Endothelial cell of umbilical vein (primary cell): ENCODE measurements around the gene MAP4K3. TPM values are rescaled to one million over a fixed set of nuclear protein-coding genes. Genes with fewer than 3 reads are reported as not detected.

Experiments used
- BruUV-seq: library from RNA; stranded (reverse); fragments of 400-500 nt; replicated peaks from 2 replicates; lab custom pipeline; 2021; lab: Mats Ljungman, UMichigan
- CTCF ChIA-PET: fragments of 300-600, 350-600 bp; sonication (Branson Sonifier 250); formaldehyde crosslinking; loops from one replicate; lab custom pipeline; 2021; ENCODE audit warnings: antibody characterized with exemption, inconsistent platforms; lab: Charles Lee
- POLR2A ChIA-PET: fragments of 300-600, 350-600 bp; sonication (Branson Sonifier 250); formaldehyde crosslinking; loops from one replicate; lab custom pipeline; 2021; ENCODE audit warnings: antibody characterized with exemption, inconsistent platforms; lab: Charles Lee
- DNase-seq: peaks from one replicate; pipeline ENCODE4 v3.0.0-alpha.2; 2011; ENCODE audit warnings: low read depth, low spot score
- FAIRE-seq: peaks from 2 replicates; lab custom pipeline; 2011; peaks lifted over from hg19 to GRCh38; lab: Jason Lieb, UNC
- H2AFZ ChIP-seq: 2 replicates; pipeline ENCODE4 v1.6.0; 2012; ENCODE audit warnings: low read depth, low read length, control low read depth, inconsistent platforms
- H3K27ac ChIP-seq: 2 replicates; pipeline ENCODE4 v1.5.1; 2011; ENCODE audit warnings: low read depth, mild to moderate bottlenecking, control low read depth, low read length, moderate library complexity; ENCODE audit not compliant: insufficient read depth
- H3K27me3 ChIP-seq, 2 experiments: 2 replicates each; pipeline versions ENCODE4 v1.6.0 to v1.6.1; 2011; ENCODE audit warnings: low read length in 2 of 2, mixed read lengths in 1 of 2; ENCODE audit not compliant: control insufficient read depth in 2 of 2, insufficient read depth in 2 of 2
- H3K36me3 ChIP-seq, 2 experiments: 2 replicates in 1 of 2; 3 replicates in 1 of 2; pipeline ENCODE4 v1.5.1; 2011; ENCODE audit warnings: low read length in 2 of 2, mild to moderate bottlenecking in 1 of 2, moderate library complexity in 1 of 2; ENCODE audit not compliant: control insufficient read depth in 2 of 2, insufficient read depth in 2 of 2; ENCODE audit errors: extremely low read depth in 1 of 2
- H3K4me1 ChIP-seq: 3 replicates; pipeline ENCODE4 v1.5.1; 2011; ENCODE audit warnings: mild to moderate bottlenecking, low read length; ENCODE audit not compliant: control insufficient read depth, insufficient read depth; ENCODE audit errors: extremely low read depth
- H3K4me2 ChIP-seq: 2 replicates; pipeline ENCODE4 v1.6.1; 2011; ENCODE audit warnings: low read length, control low read depth, mixed read lengths; ENCODE audit not compliant: insufficient read depth
- H3K4me3 ChIP-seq, 3 experiments: fragments of 200-600 bp in 1 of 3; sonication (generic), shearing (Covaris generic) in 1 of 3; replicated peaks in 1 of 3; 2 replicates each; pipeline ENCODE4 v1.5.1; 2011 to 2016; ENCODE audit warnings: control low read depth in 3 of 3, low read length in 3 of 3, mild to moderate bottlenecking in 2 of 3, inconsistent platforms in 1 of 3, low read depth in 1 of 3, moderate library complexity in 1 of 3; ENCODE audit not compliant: insufficient read depth in 1 of 3
- H3K79me2 ChIP-seq: 2 replicates; pipeline ENCODE4 v1.6.0; 2012; ENCODE audit warnings: low read length, inconsistent platforms; ENCODE audit not compliant: control insufficient read depth, insufficient read depth
- H3K9ac ChIP-seq: replicated peaks from 2 replicates; pipeline ENCODE3; 2011; ENCODE audit warnings: low read length, control low read depth; ENCODE audit not compliant: insufficient read depth; ENCODE audit errors: extremely low read depth
- H3K9me1 ChIP-seq: replicated peaks from 3 replicates; pipeline ENCODE4 v1.6.0; 2011; ENCODE audit warnings: mild to moderate bottlenecking, low read length; ENCODE audit not compliant: control insufficient read depth, insufficient read depth; ENCODE audit errors: extremely low read depth
- H3K9me3 ChIP-seq: replicated peaks from 2 replicates; pipeline ENCODE4 v1.5.1; 2012; ENCODE audit warnings: low read length, inconsistent platforms; ENCODE audit not compliant: control insufficient read depth, insufficient read depth
- H4K20me1 ChIP-seq: replicated peaks from 2 replicates; pipeline ENCODE3; 2011; ENCODE audit warnings: mild to moderate bottlenecking, low read length; ENCODE audit not compliant: control insufficient read depth, insufficient read depth; ENCODE audit errors: extremely low read depth
- EZH2 ChIP-seq: IDR thresholded peaks from 2 replicates; pipeline ENCODE4 v1.6.1; 2012; ENCODE audit warnings: borderline replicate concordance, low read depth, mild to moderate bottlenecking, moderate library complexity, low read length, inconsistent platforms; ENCODE audit not compliant: severe bottlenecking
- FOS ChIP-seq: IDR thresholded peaks from 2 replicates; pipeline ENCODE4 v1.6.1; 2011; ENCODE audit warnings: mild to moderate bottlenecking, low read length, moderate library complexity, borderline replicate concordance; ENCODE audit not compliant: insufficient read depth
- GATA2 ChIP-seq: IDR thresholded peaks from 2 replicates; pipeline ENCODE4 v1.7.0; 2011; ENCODE audit warnings: low read depth, mild to moderate bottlenecking, moderate library complexity, mixed read lengths, low read length; ENCODE audit not compliant: insufficient read length, insufficient read depth
- JUN ChIP-seq: IDR thresholded peaks from 2 replicates; pipeline ENCODE4 v1.6.1; 2011; ENCODE audit warnings: borderline replicate concordance, low read depth; ENCODE audit not compliant: insufficient read length, insufficient read depth
- MAX ChIP-seq: IDR thresholded peaks from 2 replicates; pipeline ENCODE4 v1.6.1; 2011; ENCODE audit not compliant: insufficient read depth, insufficient read length
- MYC ChIP-seq: IDR thresholded peaks from one replicate; pipeline ENCODE4 v1.6.1; 2011; ENCODE audit warnings: mild to moderate bottlenecking, low read depth, low read length
- POLR2A ChIP-seq: IDR thresholded peaks from 2 replicates; pipeline ENCODE4 v1.6.1; 2012; ENCODE audit warnings: low read depth, mild to moderate bottlenecking, control low read depth, low read length
- POLR2AphosphoS5 ChIP-seq: IDR thresholded peaks from 2 replicates; pipeline ENCODE4 v1.6.1; 2012; ENCODE audit warnings: low read depth, mild to moderate bottlenecking, control low read depth, low read length, moderate library complexity; ENCODE audit not compliant: insufficient read depth
- dilution Hi-C: fragments of 300-500 bp; cut with MboI; formaldehyde crosslinking; loops from one replicate; pipeline ENCODE4 v1.15.0; 2019; ENCODE audit warnings: low sequenced_read_pairs; ENCODE audit not compliant: extremely low pct_ligation_motif_present
- intact Hi-C: fragments of 100-400 bp; cut with micrococcal nuclease; formaldehyde crosslinking; loops from one replicate; pipeline ENCODE4 v1.10.0; 2022
- polyA plus RNA-seq, 4 experiments: library from polyadenylated mRNA; depleted of rRNA in 3 of 4; stranded (reverse) in 3 of 4; unstranded in 1 of 4; fragments of >200 nt; gene quantifications; 2 replicates each; pipeline versions ENCODE4 v1.2.1 to v1.2.3, GENCODE V29; 2011 to 2012; ENCODE audit warnings: missing spikeins in 1 of 4
- total RNA-seq: library from RNA; stranded (reverse); gene quantifications from 2 replicates; pipeline ENCODE4 v1.2.3, GENCODE V29; 2021
- TF ChIP-seq, protein P1 (sequence below), 2 donors: IDR thresholded peaks; 1 replicate in 1 of 2; 2 replicates in 1 of 2; pipeline ENCODE4 v1.5.1; 2011; ENCODE audit warnings: low read length in 2 of 2, mild to moderate bottlenecking in 2 of 2, moderate library complexity in 2 of 2, control low read depth in 1 of 2, inconsistent platforms in 1 of 2, low read depth in 1 of 2; ENCODE audit not compliant: insufficient read depth in 1 of 2; ENCODE audit errors: extremely low read depth in 1 of 2

The MAP4K3 gene
- total and polyA plus RNA-seq, 2 donors (not counting 3 experiments of a cell fraction or from before 2014, with no cell fraction given) = 8.0 to 45.9 TPM

DNA sequence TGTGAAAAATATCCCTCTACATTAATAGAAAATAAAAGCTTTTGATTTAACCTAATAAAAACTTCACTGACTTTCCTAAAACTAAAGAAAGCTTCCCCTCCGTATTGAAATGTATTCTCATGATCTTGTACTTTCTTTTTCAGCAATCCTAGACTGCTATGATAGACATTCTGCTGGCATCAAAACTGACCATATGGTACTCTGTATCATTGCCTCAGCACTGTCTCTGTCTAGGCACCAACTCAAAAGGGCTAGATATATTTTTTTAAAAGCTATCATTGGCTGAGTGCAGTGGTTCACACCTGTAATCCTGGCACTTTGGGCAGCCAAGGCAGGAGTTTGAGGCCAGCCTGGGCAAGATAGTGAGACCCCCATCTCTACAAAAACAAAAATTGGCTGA lies 226.2 kb downstream of the MAP4K3 start:
- no peak for DNase-seq
- CTCF ChIA-PET = interaction anchor here (1.2 to 2.0 kb wide), 4 partner anchors 17 to 263 kb away, joined by 3 to 7 read pairs (median 4); partner anchors contain the start of gene SOS1
- Histone ChIP-seq H3K4me2 (no peak overlapping the region), H3K9me1 (no peaks in the 10 kb centered on the region), H2AFZ (no peak overlapping the region), H3K27ac (no peak overlapping the region), H3K79me2 (no peaks in the 10 kb centered on the region), H3K9me3 (no peaks in the 10 kb centered on the region), H3K9ac (no peak overlapping the region), H3K4me1 (no peaks in the 10 kb centered on the region), H3K27me3 (no peaks in the 10 kb centered on the region), H4K20me1 (no peaks in the 10 kb centered on the region), H3K36me3 (no peaks in the 10 kb centered on the region), H3K4me3 (no peak overlapping the region)
- no peak for FAIRE-seq
- intact Hi-C loops (no loop called here), dilution Hi-C loops (no loop called here)
- no TSS peak for BruUV-seq
- TF ChIP-seq GATA2 = no peak
- no peak for TF ChIP-seq MYC
- TF ChIP-seq EZH2 = no peak
- no peak for TF ChIP-seq POLR2AphosphoS5
- no peak for TF ChIP-seq JUN
- no peak for TF ChIP-seq MAX
- no peak for TF ChIP-seq FOS
- TF ChIP-seq POLR2A = no peak
- TF ChIP-seq, protein P1, sequence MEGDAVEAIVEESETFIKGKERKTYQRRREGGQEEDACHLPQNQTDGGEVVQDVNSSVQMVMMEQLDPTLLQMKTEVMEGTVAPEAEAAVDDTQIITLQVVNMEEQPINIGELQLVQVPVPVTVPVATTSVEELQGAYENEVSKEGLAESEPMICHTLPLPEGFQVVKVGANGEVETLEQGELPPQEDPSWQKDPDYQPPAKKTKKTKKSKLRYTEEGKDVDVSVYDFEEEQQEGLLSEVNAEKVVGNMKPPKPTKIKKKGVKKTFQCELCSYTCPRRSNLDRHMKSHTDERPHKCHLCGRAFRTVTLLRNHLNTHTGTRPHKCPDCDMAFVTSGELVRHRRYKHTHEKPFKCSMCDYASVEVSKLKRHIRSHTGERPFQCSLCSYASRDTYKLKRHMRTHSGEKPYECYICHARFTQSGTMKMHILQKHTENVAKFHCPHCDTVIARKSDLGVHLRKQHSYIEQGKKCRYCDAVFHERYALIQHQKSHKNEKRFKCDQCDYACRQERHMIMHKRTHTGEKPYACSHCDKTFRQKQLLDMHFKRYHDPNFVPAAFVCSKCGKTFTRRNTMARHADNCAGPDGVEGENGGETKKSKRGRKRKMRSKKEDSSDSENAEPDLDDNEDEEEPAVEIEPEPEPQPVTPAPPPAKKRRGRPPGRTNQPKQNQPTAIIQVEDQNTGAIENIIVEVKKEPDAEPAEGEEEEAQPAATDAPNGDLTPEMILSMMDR (IDR thresholded peaks at IDR 0.05; ENCODE audit: extremely low read depth in 1 of 2, insufficient read depth in 1 of 2, low read depth in 1 of 2, low read length in 2 of 2) = no peak
- POLR2A ChIA-PET = no interaction called here
